Astrocyte (in vitro differentiated cells and primary cell): ENCODE data around the gene DLK1. TPM values are rescaled to one million over a fixed set of nuclear protein-coding genes. Genes with fewer than 3 reads are reported as not detected.

Experiments used
- DNase-seq: peaks from one replicate; pipeline ENCODE4 v3.0.0-alpha.2; 2010; ENCODE audit warnings: low read depth
- FAIRE-seq: peaks from 2 replicates; lab custom pipeline; 2011; peaks lifted over from hg19 to GRCh38; lab: Jason Lieb, UNC
- H2AFZ ChIP-seq: 2 replicates; pipeline ENCODE4 v1.6.0; 2012; ENCODE audit warnings: low read depth, low read length, inconsistent platforms
- H3K27ac ChIP-seq: 2 replicates; pipeline ENCODE4 v1.5.1; 2011; ENCODE audit warnings: low read depth, low read length, inconsistent platforms
- H3K27me3 ChIP-seq: 2 replicates; pipeline ENCODE4 v1.6.0; 2011; ENCODE audit warnings: low read length, inconsistent platforms; ENCODE audit not compliant: insufficient read depth
- H3K36me3 ChIP-seq: 2 replicates; pipeline ENCODE4 v1.5.1; 2011; ENCODE audit warnings: low read length, inconsistent platforms; ENCODE audit not compliant: insufficient read depth
- H3K4me1 ChIP-seq: 2 replicates; pipeline ENCODE4 v1.5.1; 2011; ENCODE audit warnings: low read length, inconsistent platforms; ENCODE audit not compliant: insufficient read depth
- H3K4me2 ChIP-seq: 2 replicates; pipeline ENCODE4 v1.6.0; 2012; ENCODE audit warnings: low read length, inconsistent platforms
- H3K4me3 ChIP-seq: 2 replicates; pipeline ENCODE4 v1.5.1; 2011; ENCODE audit warnings: low read depth, mild to moderate bottlenecking, low read length, inconsistent platforms; ENCODE audit not compliant: insufficient read depth
- H3K79me2 ChIP-seq: 2 replicates; pipeline ENCODE4 v1.6.0; 2012; ENCODE audit warnings: mild to moderate bottlenecking, low read length, inconsistent platforms; ENCODE audit not compliant: insufficient read depth
- H3K9ac ChIP-seq: 2 replicates; pipeline ENCODE4 v1.6.0; 2012; ENCODE audit warnings: mild to moderate bottlenecking, low read length, inconsistent platforms
- H3K9me3 ChIP-seq: 2 replicates; pipeline ENCODE4 v1.5.1; 2012; ENCODE audit warnings: low read depth, mild to moderate bottlenecking, low read length, inconsistent platforms; ENCODE audit not compliant: insufficient read depth
- H4K20me1 ChIP-seq: 2 replicates; pipeline ENCODE4 v1.6.0; 2012; ENCODE audit warnings: low read length, inconsistent platforms; ENCODE audit not compliant: insufficient read depth
- H3K27ac Mint-ChIP-seq: one replicate; pipeline ENCODE4 v1.8.0; 2021; ENCODE audit warnings: mild to moderate bottlenecking, mixed read lengths; ENCODE audit not compliant: unreplicated experiment
- H3K27me3 Mint-ChIP-seq: one replicate; pipeline ENCODE4 v1.8.0; 2021; ENCODE audit warnings: low read depth, mixed read lengths; ENCODE audit not compliant: unreplicated experiment
- H3K36me3 Mint-ChIP-seq: one replicate; pipeline ENCODE4 v1.8.0; 2021; ENCODE audit warnings: low read depth, mixed read lengths; ENCODE audit not compliant: unreplicated experiment
- H3K4me1 Mint-ChIP-seq: one replicate; pipeline ENCODE4 v1.8.0; 2021; ENCODE audit warnings: low read depth, mixed read lengths; ENCODE audit not compliant: unreplicated experiment
- H3K4me3 Mint-ChIP-seq: one replicate; pipeline ENCODE4 v1.8.0; 2021; ENCODE audit warnings: mild to moderate bottlenecking, moderate library complexity, mixed read lengths; ENCODE audit not compliant: unreplicated experiment
- H3K9me3 Mint-ChIP-seq: one replicate; pipeline ENCODE4 v1.8.0; 2021; ENCODE audit warnings: mild to moderate bottlenecking, mixed read lengths; ENCODE audit not compliant: unreplicated experiment
- CTCF ChIP-seq: IDR thresholded peaks from 2 replicates; pipeline ENCODE4 v1.5.1; 2011; ENCODE audit warnings: low read depth, mild to moderate bottlenecking, inconsistent platforms, low read length, moderate library complexity; ENCODE audit not compliant: insufficient read depth
- EZH2 ChIP-seq: IDR thresholded peaks from 2 replicates; pipeline ENCODE4 v1.6.1; 2012; ENCODE audit warnings: mild to moderate bottlenecking, low read length, inconsistent platforms; ENCODE audit not compliant: insufficient read depth
- total RNA-seq: library from RNA; stranded (reverse); gene quantifications from 2 replicates; pipeline ENCODE4 v1.2.1, GENCODE V29; 2021

DLK1 gene
- total RNA-seq, 1 donor from 2014 or later, result 2.7 TPM

DNA sequence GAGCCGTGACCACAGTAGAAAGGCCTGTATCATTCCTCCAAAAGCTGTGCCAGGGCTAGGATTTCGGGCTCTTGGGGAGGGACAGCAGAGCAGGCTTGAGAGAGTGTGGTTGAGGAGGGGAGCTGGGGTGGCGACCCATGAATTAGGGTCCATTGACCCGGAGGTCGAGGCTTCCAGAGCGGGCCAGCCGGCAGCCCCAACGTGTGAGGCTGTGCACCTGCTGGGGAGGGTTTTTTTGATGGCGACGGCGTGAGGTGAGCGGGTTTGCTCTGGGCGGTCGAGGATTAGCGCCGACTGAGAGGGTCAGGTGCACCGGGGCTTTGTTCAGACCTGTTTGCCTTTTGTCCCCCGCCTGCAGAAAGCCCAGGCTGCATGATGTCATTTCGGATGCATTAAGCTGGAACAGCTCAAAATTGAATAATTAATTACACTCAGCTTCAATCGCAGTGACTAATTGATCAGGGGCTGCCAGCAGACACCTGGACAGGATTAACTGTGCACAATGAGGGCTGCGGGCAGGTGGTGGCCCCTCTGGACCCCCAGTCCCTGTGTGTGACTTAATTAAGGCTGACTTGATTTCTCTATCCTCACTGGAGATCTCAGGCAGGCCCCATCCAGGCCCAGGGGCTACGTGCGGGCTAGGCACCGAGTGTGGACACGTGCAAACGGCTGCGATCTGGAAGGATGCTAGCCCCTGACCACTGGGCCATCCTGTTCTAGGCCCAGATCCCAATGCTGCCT lies 57.1 kb downstream of the DLK1 start:
- no peak overlapping the region for H3K4me2 ChIP-seq
- Mint-ChIP-seq H3K36me3 (peaks cover 3% of the 10 kb centered on the region), H3K4me3 (no peak overlapping the region), H3K27me3 (peaks cover 53% of the 10 kb centered on the region), H3K27ac (no peak overlapping the region), H3K9me3 (peaks cover 3% of the 10 kb centered on the region), H3K4me1 (no peaks in the 10 kb centered on the region)
- no peaks in the 10 kb centered on the region for H4K20me1 ChIP-seq
- FAIRE-seq, result no peak
- H3K4me1 ChIP-seq, result no peaks in the 10 kb centered on the region
- H3K27me3 ChIP-seq, result no peaks in the 10 kb centered on the region
- no peak overlapping the region for H3K4me3 ChIP-seq
- no peak for DNase-seq
- no peaks in the 10 kb centered on the region for H3K36me3 ChIP-seq
- no peak overlapping the region for H3K27ac ChIP-seq
- no peak overlapping the region for H2AFZ ChIP-seq
- no peak overlapping the region for H3K9ac ChIP-seq
- H3K79me2 ChIP-seq, result no peaks in the 10 kb centered on the region
- H3K9me3 ChIP-seq, result no peaks in the 10 kb centered on the region
- TF ChIP-seq EZH2 (no peak), CTCF (no peak)

DNA sequence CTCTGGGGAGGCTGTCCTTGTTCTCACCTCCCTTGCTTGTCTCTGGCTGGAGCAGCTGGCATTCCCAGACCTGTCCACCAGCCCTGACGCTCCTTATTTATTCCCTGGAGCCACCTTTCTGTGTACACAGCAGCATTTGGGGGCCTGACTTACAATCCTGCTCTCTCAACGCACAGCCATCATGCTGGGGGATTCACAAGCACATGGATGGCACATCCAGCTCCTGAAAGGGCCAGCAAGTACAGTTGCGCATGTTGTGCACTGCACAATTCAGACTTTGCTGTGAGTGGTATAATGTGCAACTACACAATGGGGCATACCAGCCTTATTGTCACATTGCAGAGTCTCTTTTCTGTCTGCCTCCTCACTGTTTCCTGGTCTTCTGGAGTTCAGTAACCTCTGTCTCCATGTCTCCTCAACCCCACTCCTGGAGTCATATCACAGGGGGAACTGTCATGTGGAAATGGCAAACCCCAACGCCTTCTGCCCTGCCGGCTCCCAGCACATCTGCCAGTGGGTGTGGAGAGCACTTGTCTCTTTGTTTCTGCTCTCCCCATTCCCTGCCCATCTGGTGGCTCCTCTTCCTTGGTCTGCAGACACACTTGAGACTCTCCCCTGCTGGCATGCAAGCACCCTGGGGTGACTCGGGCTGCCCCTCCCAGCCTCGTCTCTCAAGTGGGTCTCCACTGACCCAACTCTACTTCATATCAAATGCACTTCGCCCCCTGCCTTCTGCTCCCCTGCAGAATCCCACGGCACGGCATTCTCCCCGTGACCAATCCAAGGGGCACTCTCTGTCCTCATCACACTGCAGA lies 58.0 kb downstream of the DLK1 start:
- Histone ChIP-seq H3K4me1 (no peaks in the 10 kb centered on the region), H4K20me1 (no peaks in the 10 kb centered on the region), H3K4me3 (no peak overlapping the region), H3K4me2 (no peak overlapping the region), H3K79me2 (no peaks in the 10 kb centered on the region), H2AFZ (no peak overlapping the region), H3K9ac (no peak overlapping the region), H3K27ac (no peak overlapping the region), H3K9me3 (no peaks in the 10 kb centered on the region), H3K27me3 (no peaks in the 10 kb centered on the region), H3K36me3 (no peaks in the 10 kb centered on the region)
- no peak for TF ChIP-seq EZH2
- TF ChIP-seq CTCF, result no peak
- Mint-ChIP-seq H3K4me3 (no peak overlapping the region), H3K27me3 (peaks cover 51% of the 10 kb centered on the region), H3K27ac (no peak overlapping the region), H3K4me1 (peaks cover 3% of the 10 kb centered on the region), H3K9me3 (peaks cover 3% of the 10 kb centered on the region), H3K36me3 (peaks cover 3% of the 10 kb centered on the region)
- no peak for FAIRE-seq
- DNase-seq, result no peak

GRCh38 chr14:100785338-100785615 lies 58.6 kb downstream of the DLK1 start:
- Mint-ChIP-seq H3K4me3 (no peak overlapping the region), H3K36me3 (peaks cover 3% of the 10 kb centered on the region), H3K27ac (no peak overlapping the region), H3K9me3 (peaks cover 3% of the 10 kb centered on the region), H3K27me3 (peaks cover 45% of the 10 kb centered on the region), H3K4me1 (peaks cover 3% of the 10 kb centered on the region)
- Histone ChIP-seq H3K9me3 (no peaks in the 10 kb centered on the region), H3K4me1 (no peaks in the 10 kb centered on the region), H3K9ac (no peak overlapping the region), H2AFZ (no peak overlapping the region), H4K20me1 (no peaks in the 10 kb centered on the region), H3K4me2 (no peak overlapping the region), H3K27me3 (no peaks in the 10 kb centered on the region), H3K36me3 (no peaks in the 10 kb centered on the region), H3K4me3 (no peak overlapping the region), H3K27ac (no peak overlapping the region), H3K79me2 (no peaks in the 10 kb centered on the region)
- FAIRE-seq (no peak), DNase-seq (no peak)
- TF ChIP-seq EZH2, result no peak
- TF ChIP-seq CTCF, result no peak
